Keratinocyte (primary cell): ENCODE results near the gene JDP2. TPM values are rescaled to one million over a fixed set of nuclear protein-coding genes. Genes with fewer than 3 reads are reported as not detected.

ENCODE experiments used
- DNase-seq: peaks from one replicate; pipeline ENCODE4 v3.0.0-alpha.2; 2011; ENCODE audit warnings: low read depth, missing footprints, low spot score
- FAIRE-seq: peaks from 2 replicates; lab custom pipeline; 2011; peaks lifted over from hg19 to GRCh38; lab: Jason Lieb, UNC
- H2AFZ ChIP-seq: 2 replicates; pipeline ENCODE4 v1.6.0; 2012; ENCODE audit warnings: low read length, control low read depth, inconsistent platforms; ENCODE audit not compliant: control insufficient read depth
- H3K27ac ChIP-seq: 2 replicates; pipeline ENCODE4 v1.5.1; 2011; ENCODE audit warnings: low read length; ENCODE audit not compliant: control insufficient read depth, insufficient read depth
- H3K27me3 ChIP-seq: 3 replicates; pipeline ENCODE4 v1.6.0; 2011; ENCODE audit warnings: low read length; ENCODE audit not compliant: control insufficient read depth, insufficient read depth; ENCODE audit errors: extremely low read depth
- H3K36me3 ChIP-seq, 2 experiments: 2 replicates in 1 of 2; 3 replicates in 1 of 2; pipeline ENCODE4 v1.5.1; 2011; ENCODE audit warnings: low read length in 2 of 2, mild to moderate bottlenecking in 1 of 2; ENCODE audit not compliant: control insufficient read depth in 2 of 2, insufficient read depth in 2 of 2; ENCODE audit errors: extremely low read depth in 1 of 2
- H3K4me1 ChIP-seq: 3 replicates; pipeline ENCODE4 v1.5.1; 2011; ENCODE audit warnings: low read length; ENCODE audit not compliant: control insufficient read depth, insufficient read depth; ENCODE audit errors: extremely low read depth
- H3K4me2 ChIP-seq: 3 replicates; pipeline ENCODE4 v1.6.0; 2011; ENCODE audit warnings: low read depth, low read length; ENCODE audit not compliant: control insufficient read depth, insufficient read depth; ENCODE audit errors: extremely low read depth
- H3K4me3 ChIP-seq, 3 experiments: fragments of 200-600 bp in 1 of 3; sonication (generic) in 1 of 3; 2 replicates in 2 of 3; 3 replicates in 1 of 3; pipeline ENCODE4 v1.5.1; 2011 to 2016; ENCODE audit warnings: low read length in 3 of 3, mild to moderate bottlenecking in 3 of 3, control low read depth in 2 of 3, inconsistent platforms in 1 of 3, low read depth in 1 of 3, mixed read lengths in 1 of 3, mixed run types in 1 of 3, moderate library complexity in 1 of 3; ENCODE audit not compliant: control insufficient read depth in 2 of 3, insufficient read depth in 2 of 3; ENCODE audit errors: extremely low read depth in 1 of 3
- H3K79me2 ChIP-seq: 2 replicates; pipeline ENCODE4 v1.6.0; 2012; ENCODE audit warnings: low read length; ENCODE audit not compliant: control insufficient read depth, insufficient read depth
- H3K9ac ChIP-seq: 3 replicates; pipeline ENCODE4 v1.6.0; 2011; ENCODE audit warnings: low read length; ENCODE audit not compliant: control insufficient read depth, insufficient read depth; ENCODE audit errors: extremely low read depth
- H3K9me1 ChIP-seq: 3 replicates; pipeline ENCODE4 v1.6.0; 2011; ENCODE audit warnings: low read length; ENCODE audit not compliant: control insufficient read depth, insufficient read depth; ENCODE audit errors: extremely low read depth
- H3K9me3 ChIP-seq: 2 replicates; pipeline ENCODE4 v1.5.1; 2012; ENCODE audit warnings: low read depth, low read length; ENCODE audit not compliant: control insufficient read depth
- H4K20me1 ChIP-seq: 3 replicates; pipeline ENCODE4 v1.6.0; 2011; ENCODE audit warnings: low read length; ENCODE audit not compliant: control insufficient read depth, insufficient read depth; ENCODE audit errors: extremely low read depth
- EZH2 ChIP-seq: IDR thresholded peaks from one replicate; pipeline ENCODE4 v1.6.1; 2012; ENCODE audit warnings: inconsistent platforms, mild to moderate bottlenecking, low read length, moderate library complexity
- dilution Hi-C: fragments of 300-500 bp; cut with MboI; formaldehyde crosslinking; loops from one replicate; pipeline ENCODE4 v1.7.0; 2020; ENCODE audit warnings: low sequenced_read_pairs; ENCODE audit not compliant: extremely low pct_ligation_motif_present
- polyA plus RNA-seq, 5 experiments: library from polyadenylated mRNA; depleted of rRNA in 3 of 5; stranded (reverse) in 3 of 5; stranded (forward) in 1 of 5; unstranded in 1 of 5; fragments of >200 nt; gene quantifications; 1 replicate in 1 of 5; 2 replicates in 3 of 5; 3 replicates in 1 of 5; pipeline versions ENCODE4 v1.2.1 to v1.2.3, GENCODE V29; 2011 to 2012; ENCODE audit warnings: missing spikeins in 2 of 5, low read depth in 1 of 5, low replicate concordance in 1 of 5
- TF ChIP-seq, protein P1 (sequence below), 3 experiments: IDR thresholded peaks in 1 of 3; conservative IDR thresholded peaks in 1 of 3; optimal IDR thresholded peaks in 1 of 3; 2 replicates in 2 of 3; 3 replicates in 1 of 3; pipeline versions ENCODE3 to v1.5.1; 2011; ENCODE audit warnings: low read length in 3 of 3, mild to moderate bottlenecking in 3 of 3, moderate library complexity in 2 of 3, control low read depth in 1 of 3, inconsistent platforms in 1 of 3; ENCODE audit not compliant: insufficient read depth in 2 of 3; ENCODE audit errors: extremely low read depth in 1 of 3

Gene JDP2
- polyA plus RNA-seq, 1 donor (not counting 4 experiments of a cell fraction or from before 2014, with no cell fraction given) = 13.5 TPM

DNA sequence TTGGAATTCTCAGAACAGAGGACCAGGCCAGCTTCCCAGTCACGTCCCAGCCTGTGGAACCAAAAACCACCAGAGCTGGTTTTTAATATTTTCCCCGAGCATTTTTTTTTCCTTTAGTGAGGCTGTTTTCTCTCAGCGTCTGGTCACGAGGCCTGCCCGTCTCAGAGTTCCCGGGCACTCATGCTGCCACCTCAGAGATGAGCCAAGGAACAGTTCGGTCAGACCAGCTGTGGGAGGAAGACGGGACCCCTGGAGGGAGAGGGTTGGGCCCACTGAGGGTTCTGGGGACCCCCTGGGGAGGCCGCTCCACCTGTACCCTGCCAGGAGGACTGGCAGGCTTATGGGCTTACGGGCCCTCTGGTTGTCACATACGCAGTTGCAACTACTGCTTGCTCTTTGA, 39.9 kb downstream of the JDP2 start:
- H3K27me3 ChIP-seq = no peaks in the 10 kb centered on the region
- TF ChIP-seq, protein P1, sequence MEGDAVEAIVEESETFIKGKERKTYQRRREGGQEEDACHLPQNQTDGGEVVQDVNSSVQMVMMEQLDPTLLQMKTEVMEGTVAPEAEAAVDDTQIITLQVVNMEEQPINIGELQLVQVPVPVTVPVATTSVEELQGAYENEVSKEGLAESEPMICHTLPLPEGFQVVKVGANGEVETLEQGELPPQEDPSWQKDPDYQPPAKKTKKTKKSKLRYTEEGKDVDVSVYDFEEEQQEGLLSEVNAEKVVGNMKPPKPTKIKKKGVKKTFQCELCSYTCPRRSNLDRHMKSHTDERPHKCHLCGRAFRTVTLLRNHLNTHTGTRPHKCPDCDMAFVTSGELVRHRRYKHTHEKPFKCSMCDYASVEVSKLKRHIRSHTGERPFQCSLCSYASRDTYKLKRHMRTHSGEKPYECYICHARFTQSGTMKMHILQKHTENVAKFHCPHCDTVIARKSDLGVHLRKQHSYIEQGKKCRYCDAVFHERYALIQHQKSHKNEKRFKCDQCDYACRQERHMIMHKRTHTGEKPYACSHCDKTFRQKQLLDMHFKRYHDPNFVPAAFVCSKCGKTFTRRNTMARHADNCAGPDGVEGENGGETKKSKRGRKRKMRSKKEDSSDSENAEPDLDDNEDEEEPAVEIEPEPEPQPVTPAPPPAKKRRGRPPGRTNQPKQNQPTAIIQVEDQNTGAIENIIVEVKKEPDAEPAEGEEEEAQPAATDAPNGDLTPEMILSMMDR (optimal IDR thresholded peaks at IDR 0.05 in 1 of 3, IDR thresholded peaks at IDR 0.05 in 1 of 3, conservative IDR thresholded peaks at IDR 0.05 in 1 of 3; ENCODE audit: extremely low read depth in 1 of 3, insufficient read depth in 2 of 3, low read length in 3 of 3) = no peak
- no peak for TF ChIP-seq EZH2
- no peak overlapping the region for H2AFZ ChIP-seq
- H3K4me1 ChIP-seq = no peaks in the 10 kb centered on the region
- peaks cover 4% of the 10 kb centered on the region for H4K20me1 ChIP-seq
- H3K9me3 ChIP-seq = no peaks in the 10 kb centered on the region
- H3K36me3 ChIP-seq = peaks cover 12 to 18% of the 10 kb centered on the region in 2 experiments
- no peak overlapping the region for H3K9ac ChIP-seq
- H3K4me2 ChIP-seq = no peak overlapping the region
- dilution Hi-C loops = no loop called here
- H3K27ac ChIP-seq = no peak overlapping the region
- FAIRE-seq (no peak), DNase-seq (no peak)
- no peaks in the 10 kb centered on the region for H3K79me2 ChIP-seq
- H3K4me3 ChIP-seq = no peak overlapping the region
- no peaks in the 10 kb centered on the region for H3K9me1 ChIP-seq

DNA sequence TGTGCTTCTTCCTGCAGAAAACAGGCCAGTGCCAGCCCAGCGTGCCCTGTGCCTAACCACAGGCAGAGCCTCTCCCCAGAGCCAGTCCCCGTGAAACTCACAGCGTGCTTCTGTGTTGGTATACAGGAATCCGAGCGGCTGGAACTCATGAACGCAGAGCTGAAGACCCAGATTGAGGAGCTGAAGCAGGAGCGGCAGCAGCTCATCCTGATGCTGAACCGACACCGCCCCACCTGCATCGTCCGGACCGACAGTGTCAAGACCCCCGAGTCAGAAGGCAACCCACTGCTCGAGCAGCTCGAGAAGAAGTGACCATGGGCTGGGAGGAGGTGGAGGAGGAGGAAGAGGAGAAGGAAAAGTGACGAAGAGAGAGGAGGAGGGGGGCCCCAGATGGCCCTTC, 41.3 kb downstream of the JDP2 start:
- TF ChIP-seq EZH2 = no peak
- TF ChIP-seq, protein P1 (optimal IDR thresholded peaks at IDR 0.05 in 1 of 3, IDR thresholded peaks at IDR 0.05 in 1 of 3, conservative IDR thresholded peaks at IDR 0.05 in 1 of 3; ENCODE audit: extremely low read depth in 1 of 3, insufficient read depth in 2 of 3, low read length in 3 of 3) = no peak
- Histone ChIP-seq H3K4me1 (no peaks in the 10 kb centered on the region), H3K79me2 (no peaks in the 10 kb centered on the region), H3K4me2 (no peak overlapping the region), H3K9me3 (no peaks in the 10 kb centered on the region), H3K27me3 (no peaks in the 10 kb centered on the region), H2AFZ (no peak overlapping the region), H4K20me1 (peaks cover 4% of the 10 kb centered on the region), H3K9ac (no peak overlapping the region), H3K9me1 (no peaks in the 10 kb centered on the region), H3K27ac (no peak overlapping the region), H3K4me3 (no peak overlapping the region), H3K36me3 (peaks cover 11 to 18% of the 10 kb centered on the region in 2 experiments)
- FAIRE-seq (no peak), DNase-seq (no peak)
- dilution Hi-C loops = no loop called here
